ENCODE measurements around the gene EPB41L3. TPM values are rescaled to one million over a fixed set of nuclear protein-coding genes. Genes with fewer than 3 reads are reported as not detected.

EPB41L3 gene
- total RNA-seq, 1 experiment from 2014 or later = 0.34 TPM

GRCh38 chr18:5490753-5491480, 52.9 kb downstream of the EPB41L3 start:
- BruUV-seq (replicated peaks) = no TSS peak
- TF ChIP-seq REST (IDR thresholded peaks at IDR 0.05; ENCODE audit: low read depth) = no peak
- no peak for TF ChIP-seq JUND (IDR thresholded peaks at IDR 0.05)
- TF ChIP-seq SP1 (IDR thresholded peaks at IDR 0.05; ENCODE audit: low read depth) = no peak
- TF ChIP-seq CBX3 (IDR thresholded peaks at IDR 0.05; ENCODE audit: low read depth) = no peak
- TF ChIP-seq ATF3 (IDR thresholded peaks at IDR 0.05) = no peak
- TF ChIP-seq FOSL1 (IDR thresholded peaks at IDR 0.05; ENCODE audit: low read depth) = no peak
- no peak for TF ChIP-seq CTCF (IDR thresholded peaks at IDR 0.05 in 2 of 3, conservative IDR thresholded peaks at IDR 0.05 in 1 of 3; ENCODE audit: borderline replicate concordance in 1 of 3, insufficient read depth in 1 of 3, low read depth in 2 of 3, low read length in 2 of 3)
- no peak for TF ChIP-seq SRF (IDR thresholded peaks at IDR 0.05; ENCODE audit: low read depth)
- TF ChIP-seq ELF1 (IDR thresholded peaks at IDR 0.05; ENCODE audit: borderline replicate concordance, low read depth) = no peak
- TF ChIP-seq MAX (IDR thresholded peaks at IDR 0.05) = no peak
- no peak for TF ChIP-seq YY1 (IDR thresholded peaks at IDR 0.05; ENCODE audit: extremely low read depth, insufficient replicate concordance, low read depth, low read length)
- TF ChIP-seq TCF7L2 (IDR thresholded peaks at IDR 0.05; ENCODE audit: borderline replicate concordance, extremely low read depth, insufficient read depth, insufficient read length) = no peak
- no peak for TF ChIP-seq EGR1 (IDR thresholded peaks at IDR 0.05; ENCODE audit: low read depth)
- TF ChIP-seq CEBPB (IDR thresholded peaks at IDR 0.05; ENCODE audit: low read depth) = no peak
- no peak for TF ChIP-seq RAD21 (IDR thresholded peaks at IDR 0.05; ENCODE audit: low read depth)
- TF ChIP-seq ZFX (IDR thresholded peaks at IDR 0.05) = no peak
- no peak for TF ChIP-seq EZH2 (IDR thresholded peaks at IDR 0.05)
- POLR2A ChIA-PET = no interaction called here
- H3K4me1 ChIP-seq (ENCODE audit: control insufficient read depth in 1 of 2, insufficient read depth in 2 of 2, low read length in 2 of 2) = no peaks in the 10 kb centered on the region
- intact Hi-C loops (cut with micrococcal nuclease) = no loop called here
- no peaks in the 10 kb centered on the region for H3K9me2 ChIP-seq (ENCODE audit: insufficient read depth)
- no peak overlapping the region for H3K4me2 ChIP-seq (ENCODE audit: low read length)
- no peak for ATAC-seq
- H3K27me3 ChIP-seq (ENCODE audit: insufficient read depth, low read length) = no peaks in the 10 kb centered on the region
- no peaks in the 10 kb centered on the region for H4K20me1 ChIP-seq (ENCODE audit: insufficient read depth)
- no peak overlapping the region for H2AFZ ChIP-seq (ENCODE audit: low read depth, low read length, poor library complexity, severe bottlenecking)
- H3K79me2 ChIP-seq (ENCODE audit: insufficient read depth, low read length) = no peaks in the 10 kb centered on the region
- no peaks in the 10 kb centered on the region for H3K36me3 ChIP-seq (ENCODE audit: control insufficient read depth in 1 of 2, insufficient read depth in 2 of 2, low read length in 2 of 2)
- no peak overlapping the region for H3K27ac ChIP-seq (ENCODE audit: low read depth, low read length)
- CTCF ChIA-PET = no interaction called here
- no peak overlapping the region for H3K9ac ChIP-seq (ENCODE audit: low read length)
- RAD21 ChIA-PET (ENCODE audit: low non-redundant PET in 1 of 2, low total read pairs in 2 of 2, uncharacterized antibody in 2 of 2, unreplicated experiment in 2 of 2) = no interaction called here
- no peak for DNase-seq (ENCODE audit: low read depth, low spot score)
- H3K4me3 ChIP-seq (replicated peaks in 1 of 2; ENCODE audit: low read depth in 1 of 2, low read length in 2 of 2) = no peak overlapping the region
- peaks cover 7 to 29% of the 10 kb centered on the region in 2 experiments; a peak in 2 of 4 replicates for H3K9me3 ChIP-seq (ENCODE audit: control insufficient read depth in 1 of 2, insufficient read depth in 1 of 2, low read depth in 1 of 2, low read length in 2 of 2)

All from HCT116 (cell line).